H9 (cell line): ENCODE data around the gene COX7B2. TPM values are rescaled to one million over a fixed set of nuclear protein-coding genes. Genes with fewer than 3 reads are reported as not detected.

Experiments used
- DNase-seq: peaks from one replicate; pipeline ENCODE4 v3.0.0-alpha.2; 2017
- H2AFZ ChIP-seq: one replicate; pipeline ENCODE4 v1.6.1; 2013; ENCODE audit warnings: mild to moderate bottlenecking, low read length, control low read depth, moderate library complexity
- H2AK5ac ChIP-seq: 2 replicates; pipeline ENCODE4 v1.6.1; 2013; ENCODE audit warnings: low read length, control low read depth, mixed read lengths; ENCODE audit not compliant: insufficient read length
- H2BK120ac ChIP-seq: one replicate; pipeline ENCODE4 v1.6.1; 2013; ENCODE audit warnings: low read depth, mild to moderate bottlenecking, low read length, control low read depth, inconsistent platforms; ENCODE audit not compliant: poor library complexity, severe bottlenecking
- H2BK12ac ChIP-seq: 2 replicates; pipeline ENCODE4 v1.6.1; 2013; ENCODE audit warnings: low read length, control low read depth, mixed read lengths, low read depth; ENCODE audit not compliant: insufficient read length
- H2BK15ac ChIP-seq: 2 replicates; pipeline ENCODE4 v1.6.1; 2013; ENCODE audit warnings: low read depth, low read length, control low read depth
- H2BK20ac ChIP-seq: one replicate; pipeline ENCODE4 v1.6.1; 2013; ENCODE audit warnings: low read depth, mild to moderate bottlenecking, low read length, control low read depth, inconsistent platforms; ENCODE audit not compliant: poor library complexity, severe bottlenecking
- H2BK5ac ChIP-seq: 2 replicates; pipeline ENCODE4 v1.6.1; 2013; ENCODE audit warnings: low read length, control low read depth, mixed read lengths; ENCODE audit not compliant: insufficient read length
- H3K14ac ChIP-seq: 2 replicates; pipeline ENCODE4 v1.6.1; 2013; ENCODE audit warnings: low read length, control low read depth; ENCODE audit not compliant: insufficient read depth
- H3K18ac ChIP-seq: 2 replicates; pipeline ENCODE4 v1.6.1; 2013; ENCODE audit warnings: low read depth, mild to moderate bottlenecking, mixed read lengths, low read length, control low read depth; ENCODE audit not compliant: insufficient read length
- H3K23ac ChIP-seq: 2 replicates; pipeline ENCODE4 v1.6.1; 2013; ENCODE audit warnings: low read length, control low read depth, mixed read lengths, low read depth; ENCODE audit not compliant: insufficient read length
- H3K23me2 ChIP-seq: 2 replicates; pipeline ENCODE4 v1.6.1; 2013; ENCODE audit warnings: low read depth, mild to moderate bottlenecking, mixed read lengths, low read length, control low read depth; ENCODE audit not compliant: insufficient read length, poor library complexity, severe bottlenecking
- H3K27ac ChIP-seq: 2 replicates; pipeline ENCODE4 v1.5.1; 2013; ENCODE audit warnings: low read length, control low read depth, mixed read lengths, low read depth; ENCODE audit not compliant: insufficient read length
- H3K27me3 ChIP-seq: 2 replicates; pipeline ENCODE4 v1.6.1; 2013; ENCODE audit warnings: low read length, control low read depth, inconsistent platforms; ENCODE audit not compliant: insufficient read depth
- H3K4ac ChIP-seq: 2 replicates; pipeline ENCODE4 v1.6.1; 2013; ENCODE audit warnings: low read depth, mild to moderate bottlenecking, control low read depth, inconsistent platforms, low read length, moderate library complexity
- H3K4me1 ChIP-seq: 2 replicates; pipeline ENCODE4 v1.6.1; 2013; ENCODE audit warnings: low read length, control low read depth, inconsistent platforms; ENCODE audit not compliant: insufficient read depth
- H3K4me2 ChIP-seq: 2 replicates; pipeline ENCODE4 v1.6.1; 2013; ENCODE audit warnings: low read length, control low read depth, mixed read lengths; ENCODE audit not compliant: insufficient read length, insufficient read depth
- H3K56ac ChIP-seq: 2 replicates; pipeline ENCODE4 v1.6.1; 2013; ENCODE audit warnings: low read depth, mild to moderate bottlenecking, mixed read lengths, low read length, control low read depth; ENCODE audit not compliant: insufficient read length
- H3K79me1 ChIP-seq: 2 replicates; pipeline ENCODE4 v1.6.1; 2013; ENCODE audit warnings: low read depth, mild to moderate bottlenecking, moderate library complexity, low read length, control low read depth, inconsistent platforms; ENCODE audit not compliant: insufficient read depth, poor library complexity, severe bottlenecking
- H3K79me2 ChIP-seq: 2 replicates; pipeline ENCODE4 v1.6.1; 2013; ENCODE audit warnings: low read length, control low read depth, inconsistent platforms; ENCODE audit not compliant: insufficient read depth
- H3K9ac ChIP-seq: 2 replicates; pipeline ENCODE4 v1.6.1; 2013; ENCODE audit warnings: low read length, control low read depth, mixed read lengths; ENCODE audit not compliant: insufficient read length; ENCODE audit errors: extremely low read depth
- H3K9me3 ChIP-seq: one replicate; pipeline ENCODE4 v1.6.1; 2013; ENCODE audit warnings: low read depth, low read length, inconsistent platforms; ENCODE audit not compliant: control insufficient read depth
- H3T11ph ChIP-seq: one replicate; pipeline ENCODE4 v1.6.1; 2013; ENCODE audit warnings: mild to moderate bottlenecking, low read length, control low read depth, inconsistent platforms
- H4K20me1 ChIP-seq: one replicate; pipeline ENCODE4 v1.6.1; 2013; ENCODE audit not compliant: control insufficient read depth, insufficient read length, insufficient read depth
- H4K5ac ChIP-seq: 2 replicates; pipeline ENCODE4 v1.6.1; 2013; ENCODE audit warnings: low read depth, mild to moderate bottlenecking, mixed read lengths, low read length, control low read depth; ENCODE audit not compliant: insufficient read length
- H4K8ac ChIP-seq: replicated peaks from 2 replicates; pipeline ENCODE4 v1.6.1; 2013; ENCODE audit warnings: low read length, control low read depth, mixed read lengths, low read depth; ENCODE audit not compliant: insufficient read length
- H4K91ac ChIP-seq: 2 replicates; pipeline ENCODE4 v1.6.1; 2013; ENCODE audit warnings: low read depth, mild to moderate bottlenecking, moderate library complexity, mixed read lengths, low read length, control low read depth; ENCODE audit not compliant: insufficient read length
- H3K27ac Mint-ChIP-seq, 3 experiments: 2 replicates in 2 of 3; 3 replicates in 1 of 3; pipeline ENCODE4 v1.8.0; 2020 to 2021; ENCODE audit warnings: mixed read lengths in 3 of 3, mild to moderate bottlenecking in 1 of 3, moderate library complexity in 1 of 3
- H3K27me3 Mint-ChIP-seq: 2 replicates; pipeline ENCODE4 v1.8.0; 2021; ENCODE audit warnings: low read depth, mild to moderate bottlenecking, moderate library complexity, mixed read lengths
- H3K36me3 Mint-ChIP-seq, 3 experiments: 2 replicates in 2 of 3; 3 replicates in 1 of 3; pipeline ENCODE4 v1.8.0; 2020 to 2021; ENCODE audit warnings: low read depth in 3 of 3, mixed read lengths in 3 of 3; ENCODE audit not compliant: insufficient read depth in 1 of 3
- H3K4me1 Mint-ChIP-seq, 2 experiments: 2 replicates each; pipeline ENCODE4 v1.8.0; 2020; ENCODE audit warnings: mixed read lengths in 2 of 2
- H3K4me3 Mint-ChIP-seq, 2 experiments: 2 replicates in 1 of 2; 3 replicates in 1 of 2; pipeline ENCODE4 v1.8.0; 2020 to 2021; ENCODE audit warnings: mild to moderate bottlenecking in 2 of 2, mixed read lengths in 2 of 2, moderate library complexity in 1 of 2
- H3K9me3 Mint-ChIP-seq, 2 experiments: 2 replicates in 1 of 2; 3 replicates in 1 of 2; pipeline ENCODE4 v1.8.0; 2020; ENCODE audit warnings: mild to moderate bottlenecking in 2 of 2, mixed read lengths in 2 of 2, moderate library complexity in 1 of 2
- WGBS: extraction: QIAGEN DNeasy Blood & Tissue Kit; methylation state at CpG from one replicate; pipeline ENCODE4 v1.1.7; 2013; ENCODE audit warnings: missing lambda C conversion rate, low lambda C conversion rate, mixed read lengths; ENCODE audit not compliant: insufficient read length; ENCODE audit errors: extremely low coverage; 5-methylcytosine and 5-hydroxymethylcytosine counted together
- total RNA-seq: library from RNA; stranded (reverse); gene quantifications from 2 replicates; pipeline ENCODE4 v1.2.1, GENCODE V29; 2021
- TF ChIP-seq, protein P1 (sequence below): fragments of 200-600 bp; sonication (generic); conservative IDR thresholded peaks from 3 replicates; pipeline ENCODE4 v1.8.0; 2021; ENCODE audit warnings: antibody characterized with exemption, mild to moderate bottlenecking

Gene COX7B2
- total RNA-seq, 1 experiment from 2014 or later, result not detected

DNA sequence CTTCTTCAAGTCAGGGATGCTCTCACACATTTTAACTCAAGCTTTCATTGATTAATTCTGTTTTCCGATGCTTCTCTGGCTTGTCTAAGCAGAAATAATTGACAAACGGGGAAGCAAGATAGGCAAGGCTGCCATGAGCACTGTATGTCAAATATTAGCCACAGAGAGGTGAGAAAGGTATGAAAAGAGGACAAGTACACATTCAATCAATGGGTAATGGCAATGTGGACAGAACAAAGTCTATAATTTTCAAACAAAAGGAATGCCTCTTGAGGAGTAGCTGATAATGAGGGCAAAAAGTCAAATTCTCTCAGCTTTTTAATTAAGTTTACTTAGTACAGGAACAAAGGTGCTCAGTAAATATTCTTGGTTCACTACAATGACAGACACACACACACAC, 19.6 kb downstream of the COX7B2 start:
- Histone ChIP-seq H3K9me3 (no peaks in the 10 kb centered on the region), H3K4me2 (no peak overlapping the region), H3K4ac (no peak overlapping the region), H3K4me1 (no peaks in the 10 kb centered on the region), H3K27me3 (no peaks in the 10 kb centered on the region), H2BK12ac (no peak overlapping the region), H2AK5ac (no peak overlapping the region), H3K18ac (no peak overlapping the region), H3K79me2 (no peaks in the 10 kb centered on the region), H3K9ac (no peak overlapping the region), H3K79me1 (no peaks in the 10 kb centered on the region), H4K91ac (no peak overlapping the region), H3K14ac (no peak overlapping the region; the same call in 1 of the 2 replicates), H2BK20ac (no peak overlapping the region), H3T11ph (no peak overlapping the region), H3K56ac (no peak overlapping the region), H3K27ac (no peak overlapping the region), H3K23ac (no peak overlapping the region), H2BK120ac (no peak overlapping the region), H4K5ac (no peak overlapping the region), H4K8ac (no peak overlapping the region), H2AFZ (no peak overlapping the region), H3K23me2 (no peaks in the 10 kb centered on the region), H4K20me1 (no peaks in the 10 kb centered on the region), H2BK15ac (no peak overlapping the region), H2BK5ac (no peak overlapping the region)
- TF ChIP-seq, protein P1, sequence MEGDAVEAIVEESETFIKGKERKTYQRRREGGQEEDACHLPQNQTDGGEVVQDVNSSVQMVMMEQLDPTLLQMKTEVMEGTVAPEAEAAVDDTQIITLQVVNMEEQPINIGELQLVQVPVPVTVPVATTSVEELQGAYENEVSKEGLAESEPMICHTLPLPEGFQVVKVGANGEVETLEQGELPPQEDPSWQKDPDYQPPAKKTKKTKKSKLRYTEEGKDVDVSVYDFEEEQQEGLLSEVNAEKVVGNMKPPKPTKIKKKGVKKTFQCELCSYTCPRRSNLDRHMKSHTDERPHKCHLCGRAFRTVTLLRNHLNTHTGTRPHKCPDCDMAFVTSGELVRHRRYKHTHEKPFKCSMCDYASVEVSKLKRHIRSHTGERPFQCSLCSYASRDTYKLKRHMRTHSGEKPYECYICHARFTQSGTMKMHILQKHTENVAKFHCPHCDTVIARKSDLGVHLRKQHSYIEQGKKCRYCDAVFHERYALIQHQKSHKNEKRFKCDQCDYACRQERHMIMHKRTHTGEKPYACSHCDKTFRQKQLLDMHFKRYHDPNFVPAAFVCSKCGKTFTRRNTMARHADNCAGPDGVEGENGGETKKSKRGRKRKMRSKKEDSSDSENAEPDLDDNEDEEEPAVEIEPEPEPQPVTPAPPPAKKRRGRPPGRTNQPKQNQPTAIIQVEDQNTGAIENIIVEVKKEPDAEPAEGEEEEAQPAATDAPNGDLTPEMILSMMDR, result no peak
- no peak overlapping the region for H3K27ac Mint-ChIP-seq
- H3K4me1 Mint-ChIP-seq, result no peaks in the 10 kb centered on the region
- no CpG with 5 or more reads among the region's 2 CpGs for WGBS
- H3K4me3 Mint-ChIP-seq, result no peak overlapping the region
- no peaks in the 10 kb centered on the region for H3K9me3 Mint-ChIP-seq
- no peaks in the 10 kb centered on the region for H3K36me3 Mint-ChIP-seq
- no peaks in the 10 kb centered on the region for H3K27me3 Mint-ChIP-seq
- DNase-seq, result no peak
